IMR-90 (cell line): ENCODE measurements around the gene BICD1.

ENCODE experiments used
- CHD1 ChIP-seq: IDR thresholded peaks from 2 replicates; pipeline ENCODE4 v1.6.1; 2012; ENCODE audit warnings: low read depth, low read length, improper control_type of control experiment
- CTCF ChIP-seq: conservative IDR thresholded peaks from 2 replicates; pipeline ENCODE4 v1.5.1; 2012; ENCODE audit warnings: mild to moderate bottlenecking, low read depth, low read length, improper control_type of control experiment
- ELK1 ChIP-seq: fragments of 150-350 bp; IDR thresholded peaks from 2 replicates; pipeline ENCODE4 v1.6.1; 2016; ENCODE audit warnings: low read depth, mild to moderate bottlenecking, low read length, moderate library complexity, borderline replicate concordance
- FOS ChIP-seq: fragments of 150-350 bp; IDR thresholded peaks from 2 replicates; pipeline ENCODE4 v1.6.1; 2016; ENCODE audit warnings: low read depth, low read length
- MAFK ChIP-seq: IDR thresholded peaks from 2 replicates; pipeline ENCODE4 v1.6.1; 2012; ENCODE audit warnings: low read depth, low read length, improper control_type of control experiment
- NFE2L2 ChIP-seq: fragments of 150-350 bp; IDR thresholded peaks from 2 replicates; pipeline ENCODE4 v1.6.1; 2016; ENCODE audit warnings: low read depth, mild to moderate bottlenecking, low read length
- RFX5 ChIP-seq: IDR thresholded peaks from 2 replicates; pipeline ENCODE4 v1.8.0; 2012; ENCODE audit warnings: low read depth, mild to moderate bottlenecking, low read length, moderate library complexity

- TF ChIP-seq CTCF = no peak
- no peak for TF ChIP-seq CHD1
- TF ChIP-seq RFX5 = no peak
- TF ChIP-seq MAFK = no peak
- TF ChIP-seq FOS = no peak
- no peak for TF ChIP-seq ELK1
- TF ChIP-seq NFE2L2 = no peak
These were observed 295.5 kb downstream of the BICD1 start for GRCh38 chr12:32402170-32402569.
